HG03378 (cell line): ENCODE measurements around the gene RHOT2.

Experiments used
- ATAC-seq: cut with Tn5 transposase; IDR thresholded peaks from one replicate; pipeline ENCODE4 v1.9.1; 2021; ENCODE audit warnings: mild to moderate bottlenecking, moderate library complexity; ENCODE audit not compliant: unreplicated experiment

Gene RHOT2

GRCh38 chr16:647173-647902 lies 20.6 kb upstream of the RHOT2 start:
- ATAC-seq: no peak

GRCh38 chr16:648071-648780 lies 19.7 kb upstream of the RHOT2 start:
- ATAC-seq: no peak

- ATAC-seq: peak; percentile 64
These were observed 18.9 kb upstream of the RHOT2 start, which contains the start of gene WDR90 for GRCh38 chr16:648781-649589. Gene WDR90 (plus strand): TSS chr16:649365. CDS start chr16:649417, 52 bp downstream.

- ATAC-seq: no peak
These were observed 18.3 kb upstream of the RHOT2 start for GRCh38 chr16:649631-650030.

- ATAC-seq: no peak
These were observed 16.1 kb upstream of the RHOT2 start for GRCh38 chr16:651844-652243.

- no peak for ATAC-seq
These were observed 15.3 kb upstream of the RHOT2 start for GRCh38 chr16:652454-653305.

- no peak for ATAC-seq
These were observed 13.9 kb upstream of the RHOT2 start for GRCh38 chr16:654034-654433.

- no peak for ATAC-seq
These were observed 10.4 kb upstream of the RHOT2 start for GRCh38 chr16:657487-657886.

- ATAC-seq: no peak
These were observed 9.0 kb upstream of the RHOT2 start for GRCh38 chr16:658679-659571.

- no peak for ATAC-seq
These were observed 8.3 kb upstream of the RHOT2 start for GRCh38 chr16:659618-660017.

GRCh38 chr16:660132-660458 lies 7.8 kb upstream of the RHOT2 start:
- no peak for ATAC-seq

GRCh38 chr16:660459-661183 lies 7.3 kb upstream of the RHOT2 start:
- peak; percentile 37 for ATAC-seq

GRCh38 chr16:661184-661821 lies 6.6 kb upstream of the RHOT2 start:
- no peak for ATAC-seq

- no peak for ATAC-seq
These were observed 5.8 kb upstream of the RHOT2 start for GRCh38 chr16:662095-662494.

GRCh38 chr16:662597-662996 lies 5.3 kb upstream of the RHOT2 start:
- ATAC-seq: no peak

GRCh38 chr16:666572-666971 lies 1.4 kb upstream of the RHOT2 start:
- no peak for ATAC-seq

- no peak for ATAC-seq
These were observed 686 bp upstream of the RHOT2 start for GRCh38 chr16:667113-667779.

GRCh38 chr16:668519-669171 lies 713 bp downstream of the RHOT2 start:
- no peak for ATAC-seq
